Uterus (tissue), 2 donors: ENCODE results near the gene ALG14.

Experiments
- POLR2A ChIP-seq, 2 donors: fragments of 450-650 bp; IDR thresholded peaks; one replicate each; pipeline ENCODE4 v1.6.1; 2016; ENCODE audit warnings: antibody characterized with exemption in 2 of 2, mild to moderate bottlenecking in 1 of 2, moderate library complexity in 1 of 2
- TF ChIP-seq, protein P1 (sequence below), 4 experiments: fragments of 200-600 bp in 2 of 4; fragments of 450-650 bp in 2 of 4; sonication (generic) in 2 of 4; IDR thresholded peaks; one replicate each; pipeline ENCODE4 v1.5.1; 2016 to 2019; ENCODE audit warnings: antibody characterized with exemption in 4 of 4, mild to moderate bottlenecking in 2 of 4, moderate library complexity in 1 of 4

DNA sequence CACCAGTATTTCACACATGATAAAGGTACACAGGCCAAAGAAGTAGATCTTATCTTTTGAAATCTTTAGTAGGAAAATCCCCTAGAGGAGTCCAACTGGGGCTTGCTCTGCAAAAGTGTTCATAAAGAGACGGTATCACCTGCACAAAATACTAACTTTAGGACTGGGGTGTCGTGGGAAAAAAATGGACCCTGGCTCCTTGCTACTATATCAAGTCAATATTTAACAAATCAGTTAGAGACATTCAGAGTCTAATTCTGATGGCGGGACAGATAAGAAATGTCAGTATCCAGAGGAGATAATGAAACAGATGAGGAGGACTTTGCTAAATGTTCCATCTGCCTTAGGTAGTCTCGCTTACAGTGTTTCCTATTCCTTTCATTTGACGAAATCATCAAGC is 120.2 kb downstream of the ALG14 start:
- no peak for TF ChIP-seq POLR2A (IDR thresholded peaks at IDR 0.05)
- TF ChIP-seq, protein P1, sequence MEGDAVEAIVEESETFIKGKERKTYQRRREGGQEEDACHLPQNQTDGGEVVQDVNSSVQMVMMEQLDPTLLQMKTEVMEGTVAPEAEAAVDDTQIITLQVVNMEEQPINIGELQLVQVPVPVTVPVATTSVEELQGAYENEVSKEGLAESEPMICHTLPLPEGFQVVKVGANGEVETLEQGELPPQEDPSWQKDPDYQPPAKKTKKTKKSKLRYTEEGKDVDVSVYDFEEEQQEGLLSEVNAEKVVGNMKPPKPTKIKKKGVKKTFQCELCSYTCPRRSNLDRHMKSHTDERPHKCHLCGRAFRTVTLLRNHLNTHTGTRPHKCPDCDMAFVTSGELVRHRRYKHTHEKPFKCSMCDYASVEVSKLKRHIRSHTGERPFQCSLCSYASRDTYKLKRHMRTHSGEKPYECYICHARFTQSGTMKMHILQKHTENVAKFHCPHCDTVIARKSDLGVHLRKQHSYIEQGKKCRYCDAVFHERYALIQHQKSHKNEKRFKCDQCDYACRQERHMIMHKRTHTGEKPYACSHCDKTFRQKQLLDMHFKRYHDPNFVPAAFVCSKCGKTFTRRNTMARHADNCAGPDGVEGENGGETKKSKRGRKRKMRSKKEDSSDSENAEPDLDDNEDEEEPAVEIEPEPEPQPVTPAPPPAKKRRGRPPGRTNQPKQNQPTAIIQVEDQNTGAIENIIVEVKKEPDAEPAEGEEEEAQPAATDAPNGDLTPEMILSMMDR (IDR thresholded peaks at IDR 0.05), result no peak
